Medulla oblongata (tissue), 1 donor: ENCODE data around the gene CNTNAP4.

Source experiments
- DNase-seq: peaks from one replicate; pipeline ENCODE4 v3.0.0-alpha.2; 2015; ENCODE audit errors: extremely low spot score

Gene CNTNAP4

DNA sequence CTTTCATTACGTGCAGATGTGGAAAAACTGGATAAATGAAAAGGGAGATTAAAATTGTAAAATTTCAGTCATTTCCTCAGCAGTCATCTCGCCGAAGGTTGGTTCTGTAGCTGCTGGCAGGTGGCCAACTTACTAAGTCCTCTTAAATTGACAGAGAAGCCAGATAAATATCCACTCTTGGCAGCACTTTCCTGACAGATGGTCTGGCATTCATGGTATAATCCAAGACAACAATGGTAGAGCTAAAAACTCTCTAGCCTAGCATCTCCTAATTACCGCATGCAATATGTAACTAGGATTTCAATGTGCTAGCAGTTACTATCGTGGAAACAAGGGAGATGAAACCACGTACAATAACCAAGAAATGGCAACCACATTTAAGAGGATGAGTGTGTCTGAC lies 306.3 kb downstream of the CNTNAP4 start:
- DNase-seq = peak; percentile 47

GRCh38 chr16:76583945-76584344 lies 306.7 kb downstream of the CNTNAP4 start:
- DNase-seq = no peak

DNA sequence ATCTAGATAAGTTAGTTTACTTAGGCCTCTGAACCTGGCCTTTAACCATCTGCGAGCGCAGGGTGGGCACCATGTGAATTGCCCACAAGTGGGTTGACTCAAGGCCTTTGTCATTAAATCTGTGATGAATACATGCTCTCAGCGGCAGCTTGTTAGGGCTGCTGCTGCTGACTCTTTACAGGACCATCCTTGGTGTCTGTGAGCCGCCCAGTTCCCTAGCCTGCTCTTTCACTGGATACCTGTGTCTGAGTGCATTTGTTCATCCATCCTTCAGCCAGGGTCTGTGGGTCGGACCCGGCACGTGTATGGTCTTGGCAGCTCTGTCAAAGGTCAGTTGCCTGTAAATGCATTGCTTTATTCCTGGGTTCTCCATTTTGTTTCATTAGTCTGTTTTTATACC lies 321.3 kb downstream of the CNTNAP4 start:
- no peak for DNase-seq

DNA sequence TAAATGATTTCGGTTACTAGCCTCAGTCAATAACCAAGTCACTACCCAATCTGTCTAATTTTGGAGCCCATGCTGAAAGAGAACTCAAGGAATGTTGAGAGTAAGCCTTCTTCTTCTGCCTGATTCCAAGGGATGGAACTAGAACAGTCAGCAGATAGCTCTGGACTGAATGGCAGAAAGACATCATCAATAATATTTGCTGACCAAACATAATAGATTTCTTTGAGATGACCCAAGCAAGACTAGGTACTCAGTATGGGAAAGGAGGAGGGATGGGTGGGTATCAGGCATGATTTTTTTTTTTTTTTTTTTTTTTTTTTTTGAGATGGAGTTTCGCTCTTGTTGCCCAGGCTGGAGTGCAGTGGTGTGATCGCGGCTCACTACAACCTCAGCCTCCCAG lies 330.1 kb downstream of the CNTNAP4 start:
- no peak for DNase-seq
